ENCODE data around the gene RNPEPL1.

DNA sequence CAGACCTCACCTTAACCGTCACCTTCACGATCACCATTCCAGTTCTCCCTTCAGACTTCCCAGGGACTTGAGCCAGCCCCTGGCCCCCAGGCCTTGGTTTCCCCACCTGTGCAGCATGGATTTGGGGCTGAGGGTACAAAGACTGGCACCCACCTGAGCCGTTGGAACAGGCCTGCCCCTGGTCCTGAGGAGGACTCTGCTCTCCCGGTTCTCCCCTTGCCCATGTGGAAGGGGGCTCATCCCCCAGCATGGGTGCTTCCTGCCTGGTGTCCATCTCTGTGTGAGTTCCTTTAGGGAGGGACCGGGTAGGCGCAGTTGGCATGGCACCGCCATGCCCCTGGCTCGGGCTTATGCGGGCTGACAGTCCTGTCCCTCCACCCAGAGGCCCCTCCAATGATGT, 46.1 kb downstream of the RNPEPL1 start:
- TF ChIP-seq, protein P1, sequence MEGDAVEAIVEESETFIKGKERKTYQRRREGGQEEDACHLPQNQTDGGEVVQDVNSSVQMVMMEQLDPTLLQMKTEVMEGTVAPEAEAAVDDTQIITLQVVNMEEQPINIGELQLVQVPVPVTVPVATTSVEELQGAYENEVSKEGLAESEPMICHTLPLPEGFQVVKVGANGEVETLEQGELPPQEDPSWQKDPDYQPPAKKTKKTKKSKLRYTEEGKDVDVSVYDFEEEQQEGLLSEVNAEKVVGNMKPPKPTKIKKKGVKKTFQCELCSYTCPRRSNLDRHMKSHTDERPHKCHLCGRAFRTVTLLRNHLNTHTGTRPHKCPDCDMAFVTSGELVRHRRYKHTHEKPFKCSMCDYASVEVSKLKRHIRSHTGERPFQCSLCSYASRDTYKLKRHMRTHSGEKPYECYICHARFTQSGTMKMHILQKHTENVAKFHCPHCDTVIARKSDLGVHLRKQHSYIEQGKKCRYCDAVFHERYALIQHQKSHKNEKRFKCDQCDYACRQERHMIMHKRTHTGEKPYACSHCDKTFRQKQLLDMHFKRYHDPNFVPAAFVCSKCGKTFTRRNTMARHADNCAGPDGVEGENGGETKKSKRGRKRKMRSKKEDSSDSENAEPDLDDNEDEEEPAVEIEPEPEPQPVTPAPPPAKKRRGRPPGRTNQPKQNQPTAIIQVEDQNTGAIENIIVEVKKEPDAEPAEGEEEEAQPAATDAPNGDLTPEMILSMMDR (IDR thresholded peaks at IDR 0.05; ENCODE audit: low read depth, low read length): no peak
- no peak for TF ChIP-seq POLR2A (IDR thresholded peaks at IDR 0.05; ENCODE audit: extremely low read depth, insufficient read length)

Measured in NB4 (cell line).